ENCODE data around the gene TNKS1BP1. TPM values are rescaled to one million over a fixed set of nuclear protein-coding genes. Genes with fewer than 3 reads are reported as not detected.

The TNKS1BP1 gene
- total RNA-seq, 1 experiment from 2014 or later, result 120 TPM

GRCh38 chr11:57307666-57308270 is 17.0 kb downstream of the TNKS1BP1 start:
- Mint-ChIP-seq H3K27me3 (ENCODE audit: insufficient read depth, unreplicated experiment) (no peaks in the 10 kb centered on the region), H3K4me3 (ENCODE audit: unreplicated experiment) (no peak overlapping the region), H3K27ac (ENCODE audit: unreplicated experiment) (peak overlapping the region; percentile 79), H3K36me3 (ENCODE audit: insufficient read depth, unreplicated experiment) (peaks cover 89% of the 10 kb centered on the region), H3K4me1 (ENCODE audit: low read depth, unreplicated experiment) (peaks cover 44% of the 10 kb centered on the region), H3K9me3 (ENCODE audit: unreplicated experiment) (no peaks in the 10 kb centered on the region)
- no peak for DNase-seq
- Histone ChIP-seq H3K9me3 (no peaks in the 10 kb centered on the region), H3K36me3 (ENCODE audit: control insufficient read depth, insufficient read depth, low read length) (peaks cover 7% of the 10 kb centered on the region), H3K4me1 (peaks cover 25% of the 10 kb centered on the region), H3K4me3 (ENCODE audit: low read depth, low read length) (no peak overlapping the region), H3K27me3 (replicated peaks; ENCODE audit: control insufficient read depth, insufficient read depth, low read length) (no peaks in the 10 kb centered on the region)
- intact Hi-C loops (cut with micrococcal nuclease; ENCODE audit: unreplicated experiment), result no loop called here
- POLR2A ChIA-PET, result no interaction called here
- TF ChIP-seq CTCF (IDR thresholded peaks at IDR 0.05; ENCODE audit: insufficient read depth in 1 of 2, low read depth in 1 of 2, low read length in 1 of 2, severe bottlenecking in 1 of 2, unreplicated experiment in 1 of 2), result no peak
- CTCF ChIA-PET, result interaction anchor here (0.6 kb wide), 1 partner anchor 59 kb away, joined by 3 read pairs; no protein-coding TSS in a partner anchor
- BruUV-seq (replicated peaks), result no TSS peak

- H3K36me3 ChIP-seq (ENCODE audit: control insufficient read depth, insufficient read depth, low read length), result peaks cover 10% of the 10 kb centered on the region
- POLR2A ChIA-PET, result no interaction called here
- intact Hi-C loops (cut with micrococcal nuclease; ENCODE audit: unreplicated experiment), result no loop called here
- peak overlapping the region; percentile 79 for H3K27ac Mint-ChIP-seq (ENCODE audit: unreplicated experiment)
- peaks cover 18% of the 10 kb centered on the region for H3K4me1 ChIP-seq
- no peaks in the 10 kb centered on the region for H3K27me3 Mint-ChIP-seq (ENCODE audit: insufficient read depth, unreplicated experiment)
- no peak overlapping the region for H3K4me3 ChIP-seq (ENCODE audit: low read depth, low read length)
- no TSS peak for BruUV-seq (replicated peaks)
- H3K9me3 Mint-ChIP-seq (ENCODE audit: unreplicated experiment), result no peaks in the 10 kb centered on the region
- peaks cover 39% of the 10 kb centered on the region for H3K4me1 Mint-ChIP-seq (ENCODE audit: low read depth, unreplicated experiment)
- no peak for DNase-seq
- no peaks in the 10 kb centered on the region for H3K27me3 ChIP-seq (replicated peaks; ENCODE audit: control insufficient read depth, insufficient read depth, low read length)
- H3K36me3 Mint-ChIP-seq (ENCODE audit: insufficient read depth, unreplicated experiment), result peaks cover 89% of the 10 kb centered on the region
- H3K9me3 ChIP-seq, result no peaks in the 10 kb centered on the region
- no peak for TF ChIP-seq CTCF (IDR thresholded peaks at IDR 0.05; ENCODE audit: insufficient read depth in 1 of 2, low read depth in 1 of 2, low read length in 1 of 2, severe bottlenecking in 1 of 2, unreplicated experiment in 1 of 2)
- CTCF ChIA-PET, result no interaction called here
- H3K4me3 Mint-ChIP-seq (ENCODE audit: unreplicated experiment), result no peak overlapping the region
Measured at GRCh38 chr11:57306940-57307565, 17.7 kb downstream of the TNKS1BP1 start.

- Histone ChIP-seq H3K4me3 (ENCODE audit: low read depth, low read length) (no peak overlapping the region), H3K4me1 (peaks cover 11% of the 10 kb centered on the region), H3K9me3 (no peaks in the 10 kb centered on the region), H3K36me3 (ENCODE audit: control insufficient read depth, insufficient read depth, low read length) (peaks cover 9% of the 10 kb centered on the region), H3K27me3 (replicated peaks; ENCODE audit: control insufficient read depth, insufficient read depth, low read length) (no peaks in the 10 kb centered on the region)
- no peaks in the 10 kb centered on the region for H3K27me3 Mint-ChIP-seq (ENCODE audit: insufficient read depth, unreplicated experiment)
- no peak overlapping the region for H3K4me3 Mint-ChIP-seq (ENCODE audit: unreplicated experiment)
- H3K4me1 Mint-ChIP-seq (ENCODE audit: low read depth, unreplicated experiment), result peaks cover 38% of the 10 kb centered on the region
- POLR2A ChIA-PET, result no interaction called here
- H3K9me3 Mint-ChIP-seq (ENCODE audit: unreplicated experiment), result no peaks in the 10 kb centered on the region
- H3K27ac Mint-ChIP-seq (ENCODE audit: unreplicated experiment), result no peak overlapping the region
- peaks cover 90% of the 10 kb centered on the region for H3K36me3 Mint-ChIP-seq (ENCODE audit: insufficient read depth, unreplicated experiment)
- no peak for TF ChIP-seq CTCF (IDR thresholded peaks at IDR 0.05; ENCODE audit: insufficient read depth in 1 of 2, low read depth in 1 of 2, low read length in 1 of 2, severe bottlenecking in 1 of 2, unreplicated experiment in 1 of 2)
- CTCF ChIA-PET, result no interaction called here
- no peak for DNase-seq
- BruUV-seq (replicated peaks), result no TSS peak
- intact Hi-C loops (cut with micrococcal nuclease; ENCODE audit: unreplicated experiment), result no loop called here
Measured at GRCh38 chr11:57306161-57306876, 18.4 kb downstream of the TNKS1BP1 start.

All from Caco-2 (cell line).